Endodermal cell (in vitro differentiated cells): Measurements from ENCODE around the gene PLEKHD1. TPM values are rescaled to one million over a fixed set of nuclear protein-coding genes. Genes with fewer than 3 reads are reported as not detected.

Experiments used
- DNase-seq: peaks from one replicate; pipeline ENCODE4 v3.0.0-alpha.2; 2017
- H3K27ac ChIP-seq: 2 replicates; pipeline ENCODE4 v1.5.1; 2013; ENCODE audit warnings: mild to moderate bottlenecking, low read depth, low read length, moderate library complexity
- H3K27me3 ChIP-seq: 2 replicates; pipeline ENCODE4 v1.6.1; 2013; ENCODE audit warnings: mild to moderate bottlenecking, low read length, moderate library complexity; ENCODE audit not compliant: insufficient read depth, control insufficient read depth, poor library complexity, severe bottlenecking
- H3K36me3 ChIP-seq: 2 replicates; pipeline ENCODE4 v1.7.0; 2013; ENCODE audit warnings: mild to moderate bottlenecking, low read length, moderate library complexity; ENCODE audit not compliant: control insufficient read depth, insufficient read depth
- H3K4me1 ChIP-seq: one replicate; pipeline ENCODE4 v1.7.0; 2013; ENCODE audit warnings: low read length; ENCODE audit not compliant: control insufficient read depth, insufficient read depth
- H3K4me3 ChIP-seq: 2 replicates; pipeline ENCODE4 v1.5.1; 2013; ENCODE audit warnings: mild to moderate bottlenecking, low read length, moderate library complexity
- H3K9ac ChIP-seq: 2 replicates; pipeline ENCODE4 v1.6.1; 2013; ENCODE audit warnings: mild to moderate bottlenecking, low read length, moderate library complexity; ENCODE audit not compliant: poor library complexity, severe bottlenecking; ENCODE audit errors: extremely low read depth
- H3K9me3 ChIP-seq: 2 replicates; pipeline ENCODE4 v1.6.1; 2013; ENCODE audit warnings: mild to moderate bottlenecking, low read length, moderate library complexity; ENCODE audit not compliant: control insufficient read depth
- H3K27ac Mint-ChIP-seq: 2 replicates; pipeline ENCODE4 v1.8.0; 2020; ENCODE audit warnings: mixed read lengths
- H3K27me3 Mint-ChIP-seq: 2 replicates; pipeline ENCODE4 v1.8.0; 2021; ENCODE audit warnings: mild to moderate bottlenecking, mixed read lengths; ENCODE audit not compliant: insufficient read depth
- H3K36me3 Mint-ChIP-seq: 2 replicates; pipeline ENCODE4 v1.8.0; 2020; ENCODE audit warnings: low read depth, mixed read lengths
- H3K4me1 Mint-ChIP-seq: 2 replicates; pipeline ENCODE4 v1.8.0; 2020; ENCODE audit warnings: mixed read lengths
- H3K4me3 Mint-ChIP-seq: 2 replicates; pipeline ENCODE4 v1.8.0; 2020; ENCODE audit warnings: mild to moderate bottlenecking, moderate library complexity, mixed read lengths
- H3K9me3 Mint-ChIP-seq: 2 replicates; pipeline ENCODE4 v1.8.0; 2020; ENCODE audit warnings: mild to moderate bottlenecking, mixed read lengths
- CTCF ChIP-seq: fragments of 200-600 bp; sonication (generic); conservative IDR thresholded peaks from 2 replicates; pipeline ENCODE4 v1.5.0; 2021; ENCODE audit warnings: antibody characterized with exemption, mild to moderate bottlenecking
- WGBS, 2 experiments: methylation state at CpG; one replicate each; pipeline versions ENCODE4 v1.1.5 to v1.1.7; 2013; ENCODE audit warnings: missing lambda C conversion rate in 2 of 2, mixed read lengths in 1 of 2; ENCODE audit not compliant: insufficient coverage in 1 of 2, insufficient read length in 1 of 2; 5-methylcytosine and 5-hydroxymethylcytosine counted together
- total RNA-seq, 2 donors: library from RNA; stranded (reverse); fragmentation: NEBNext Ultra II Directional in 1 of 2; extraction: Animal tissue kit (Norgen Biotek cat#: 25700) in 1 of 2; gene quantifications; 2 replicates in 1 of 2; 3 replicates in 1 of 2; pipeline ENCODE4 v1.2.1, GENCODE V29; 2021

Gene PLEKHD1
- total RNA-seq, 2 donors from 2014 or later, result 0.11 TPM

- Histone ChIP-seq H3K27ac (no peak overlapping the region), H3K36me3 (no peaks in the 10 kb centered on the region), H3K9me3 (no peaks in the 10 kb centered on the region), H3K27me3 (peaks cover 4% of the 10 kb centered on the region), H3K4me1 (peaks cover 3% of the 10 kb centered on the region), H3K9ac (no peak overlapping the region), H3K4me3 (no peak overlapping the region)
- WGBS, 2 experiments, result 78% methylated on average over 1 of the region's 1 CpG; no CpG with 5 or more reads in 1 of the 2 experiments
- no peak overlapping the region for H3K4me3 Mint-ChIP-seq
- peaks cover 20% of the 10 kb centered on the region for H3K27me3 Mint-ChIP-seq
- H3K9me3 Mint-ChIP-seq, result no peaks in the 10 kb centered on the region
- H3K27ac Mint-ChIP-seq, result no peak overlapping the region
- H3K36me3 Mint-ChIP-seq, result no peaks in the 10 kb centered on the region
- no peak for DNase-seq
- no peak for TF ChIP-seq CTCF
- H3K4me1 Mint-ChIP-seq, result peaks cover 8% of the 10 kb centered on the region
Measured at GRCh38 chr14:69506241-69506595, 21.7 kb downstream of the PLEKHD1 start.

GRCh38 chr14:69518289-69519101, 34.0 kb downstream of the PLEKHD1 start:
- Mint-ChIP-seq H3K9me3 (peaks cover 5% of the 10 kb centered on the region), H3K4me3 (no peak overlapping the region), H3K36me3 (no peaks in the 10 kb centered on the region), H3K27me3 (no peaks in the 10 kb centered on the region), H3K27ac (peak overlapping the region; percentile 8), H3K4me1 (peaks cover 13% of the 10 kb centered on the region)
- no peak for TF ChIP-seq CTCF
- H3K4me1 ChIP-seq, result peaks cover 4% of the 10 kb centered on the region
- no peaks in the 10 kb centered on the region for H3K36me3 ChIP-seq
- H3K9me3 ChIP-seq, result peaks cover 12% of the 10 kb centered on the region
- 84 to 93% methylated on average over 3 to 4 of the region's 4 CpGs for WGBS, 2 experiments
- H3K27me3 ChIP-seq, result no peaks in the 10 kb centered on the region
- H3K4me3 ChIP-seq, result no peak overlapping the region
- no peak overlapping the region for H3K27ac ChIP-seq
- DNase-seq, result no peak
- H3K9ac ChIP-seq, result no peak overlapping the region

GRCh38 chr14:69519204-69520100, 34.9 kb downstream of the PLEKHD1 start:
- no peaks in the 10 kb centered on the region for H3K36me3 Mint-ChIP-seq
- peaks cover 5% of the 10 kb centered on the region for H3K9me3 Mint-ChIP-seq
- H3K9me3 ChIP-seq, result peaks cover 12% of the 10 kb centered on the region
- peaks cover 13% of the 10 kb centered on the region for H3K4me1 Mint-ChIP-seq
- no peak overlapping the region for H3K27ac ChIP-seq
- no peak for TF ChIP-seq CTCF
- no peak for DNase-seq
- peaks cover 4% of the 10 kb centered on the region for H3K4me1 ChIP-seq
- H3K27ac Mint-ChIP-seq, result no peak overlapping the region
- WGBS, 2 experiments, result 93 to 94% methylated on average over 17 to 22 of the region's 22 CpGs
- H3K4me3 ChIP-seq, result no peak overlapping the region
- H3K27me3 Mint-ChIP-seq, result no peaks in the 10 kb centered on the region
- no peak overlapping the region for H3K9ac ChIP-seq
- H3K36me3 ChIP-seq, result no peaks in the 10 kb centered on the region
- no peaks in the 10 kb centered on the region for H3K27me3 ChIP-seq
- no peak overlapping the region for H3K4me3 Mint-ChIP-seq
